ENCODE results near the gene CPED1.

- TF ChIP-seq CTCF (conservative IDR thresholded peaks at IDR 0.05 in 1 of 2, IDR thresholded peaks at IDR 0.05 in 1 of 2; ENCODE audit: low read depth in 1 of 2, low read length in 2 of 2) (no peak), EZH2 (IDR thresholded peaks at IDR 0.05; ENCODE audit: low read length, missing control alignments) (no peak)
Measured at GRCh38 chr7:121328508-121329190, 340.1 kb downstream of the CPED1 start, which contains the start of gene WNT16.

All from fibroblast of lung (primary cell).